AG04449 (cell line): ENCODE measurements around the gene STK38.

ENCODE experiments used
- CTCF ChIA-PET: fragments of 350-600 bp; formaldehyde crosslinking; extraction: SDS; loops from one replicate; lab custom pipeline; 2021; ENCODE audit warnings: antibody characterized with exemption; lab: Yijun Ruan, JAX
- POLR2A ChIA-PET: fragments of 400-600, 350-600 bp; formaldehyde crosslinking; extraction: SDS; loops from one replicate; lab custom pipeline; 2020; ENCODE audit warnings: antibody characterized with exemption, inconsistent platforms; lab: Yijun Ruan, JAX
- DNase-seq: peaks from one replicate; pipeline ENCODE4 v3.0.0-alpha.2; 2010; ENCODE audit warnings: low read depth, low spot score
- H3K4me3 ChIP-seq: 2 replicates; pipeline ENCODE4 v1.5.1; 2011; ENCODE audit warnings: low read depth, mild to moderate bottlenecking, control low read depth, low read length
- TF ChIP-seq, protein P1 (sequence below): IDR thresholded peaks from one replicate; pipeline ENCODE4 v1.5.1; 2011; ENCODE audit warnings: mild to moderate bottlenecking, moderate library complexity, low read length, control low read depth, inconsistent platforms; ENCODE audit not compliant: insufficient read depth; ENCODE audit errors: missing control alignments

STK38 gene

DNA sequence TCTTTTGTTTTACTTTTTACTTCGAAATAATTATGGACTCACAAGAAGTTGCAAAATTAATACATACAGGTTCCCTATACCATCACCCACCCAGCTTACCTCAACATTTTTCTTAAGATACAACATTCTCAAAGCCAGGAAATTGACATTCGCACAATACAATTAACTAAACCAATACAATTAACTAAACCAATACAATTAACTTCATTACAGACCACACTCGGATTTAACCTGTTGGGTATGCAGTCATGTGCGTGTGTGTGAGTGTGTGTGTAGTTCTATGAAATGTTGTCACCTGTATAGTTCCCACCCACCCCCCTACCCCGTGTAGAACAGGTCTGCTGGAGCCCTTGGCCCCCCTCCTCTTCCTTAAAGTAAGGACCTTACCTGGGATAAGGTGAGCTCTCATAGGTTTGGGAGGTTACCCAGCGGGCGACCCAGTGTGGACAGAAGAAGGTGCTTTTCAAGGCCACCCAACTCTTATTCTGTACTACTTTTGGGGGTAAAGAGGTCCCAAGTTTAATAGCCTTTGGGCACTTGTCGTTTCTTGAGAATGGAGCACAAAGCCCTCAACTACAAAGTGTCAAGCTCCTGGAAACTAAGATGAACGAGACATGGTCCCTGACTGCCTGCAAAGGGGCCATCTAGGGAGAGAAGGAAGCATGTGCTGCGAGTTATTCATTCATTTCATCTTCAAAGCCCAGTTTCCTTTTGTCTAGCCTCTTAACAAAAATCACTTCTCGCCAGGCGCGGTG lies 544 bp upstream of the STK38 start:
- TF ChIP-seq, protein P1, sequence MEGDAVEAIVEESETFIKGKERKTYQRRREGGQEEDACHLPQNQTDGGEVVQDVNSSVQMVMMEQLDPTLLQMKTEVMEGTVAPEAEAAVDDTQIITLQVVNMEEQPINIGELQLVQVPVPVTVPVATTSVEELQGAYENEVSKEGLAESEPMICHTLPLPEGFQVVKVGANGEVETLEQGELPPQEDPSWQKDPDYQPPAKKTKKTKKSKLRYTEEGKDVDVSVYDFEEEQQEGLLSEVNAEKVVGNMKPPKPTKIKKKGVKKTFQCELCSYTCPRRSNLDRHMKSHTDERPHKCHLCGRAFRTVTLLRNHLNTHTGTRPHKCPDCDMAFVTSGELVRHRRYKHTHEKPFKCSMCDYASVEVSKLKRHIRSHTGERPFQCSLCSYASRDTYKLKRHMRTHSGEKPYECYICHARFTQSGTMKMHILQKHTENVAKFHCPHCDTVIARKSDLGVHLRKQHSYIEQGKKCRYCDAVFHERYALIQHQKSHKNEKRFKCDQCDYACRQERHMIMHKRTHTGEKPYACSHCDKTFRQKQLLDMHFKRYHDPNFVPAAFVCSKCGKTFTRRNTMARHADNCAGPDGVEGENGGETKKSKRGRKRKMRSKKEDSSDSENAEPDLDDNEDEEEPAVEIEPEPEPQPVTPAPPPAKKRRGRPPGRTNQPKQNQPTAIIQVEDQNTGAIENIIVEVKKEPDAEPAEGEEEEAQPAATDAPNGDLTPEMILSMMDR: no peak
- peak overlapping the region; percentile 98 for H3K4me3 ChIP-seq
- ChIA-PET CTCF (interaction anchor here (0.7 to 1.0 kb wide), 2 partner anchors 18 to 176 kb away, joined by 3 to 4 read pairs; no protein-coding TSS in a partner anchor), POLR2A (interaction anchor here (0.6 kb wide), 1 partner anchor 49 kb away, joined by 4 read pairs; no protein-coding TSS in a partner anchor)
- DNase-seq: no peak

- DNase-seq: no peak
- ChIA-PET CTCF (interaction anchor here (0.8 to 1.6 kb wide), 6 partner anchors 12 to 65 kb away, joined by 3 to 6 read pairs (median 4); no protein-coding TSS in a partner anchor), POLR2A (interaction anchor here (0.5 to 1.0 kb wide), 3 partner anchors 12 to 50 kb away, joined by 3 to 4 read pairs (median 4); no protein-coding TSS in a partner anchor)
- peak overlapping the region; percentile 98 for H3K4me3 ChIP-seq
- TF ChIP-seq, protein P1: no peak
Observed at GRCh38 chr6:36546308-36546919, 865 bp downstream of the STK38 start.

GRCh38 chr6:36545767-36546307 lies 1.4 kb downstream of the STK38 start:
- H3K4me3 ChIP-seq: peak overlapping the region; percentile 98
- TF ChIP-seq, protein P1: no peak
- POLR2A ChIA-PET: interaction anchor here (0.5 to 1.0 kb wide), 4 partner anchors 12 to 50 kb away, joined by 3 to 4 read pairs (median 4); no protein-coding TSS in a partner anchor
- CTCF ChIA-PET: interaction anchor here (0.7 to 1.6 kb wide), 7 partner anchors 12 to 135 kb away, joined by 3 to 6 read pairs (median 4); no protein-coding TSS in a partner anchor
- DNase-seq: no peak

- ChIA-PET CTCF (interaction anchor here (1.1 kb wide), 1 partner anchor 19 kb away, joined by 3 read pairs; no protein-coding TSS in a partner anchor), POLR2A (no interaction called here)
- TF ChIP-seq, protein P1: no peak
- H3K4me3 ChIP-seq: no peak overlapping the region
- no peak for DNase-seq
Observed at GRCh38 chr6:36544228-36544627, 3.1 kb downstream of the STK38 start.

- DNase-seq: no peak
- TF ChIP-seq, protein P1: no peak
- CTCF ChIA-PET: no interaction called here
- POLR2A ChIA-PET: no interaction called here
- no peak overlapping the region for H3K4me3 ChIP-seq
Observed at GRCh38 chr6:36542041-36542440, 5.2 kb downstream of the STK38 start.
